Gastrocnemius medialis (tissue), 4 donors: ENCODE data around the gene GNG7.

Experiments used
- CTCF ChIP-seq, 5 experiments: fragments of 450-650 bp in 3 of 5; fragments of 200-600 bp in 2 of 5; sonication (generic) in 2 of 5; IDR thresholded peaks in 4 of 5; conservative IDR thresholded peaks in 1 of 5; 1 replicate in 4 of 5; 2 replicates in 1 of 5; pipeline ENCODE4 v1.5.1; 2016 to 2019; ENCODE audit warnings: antibody characterized with exemption in 5 of 5, mild to moderate bottlenecking in 3 of 5, moderate library complexity in 3 of 5
- POLR2A ChIP-seq, 2 donors: fragments of 450-650 bp; IDR thresholded peaks; one replicate each; pipeline ENCODE4 v1.6.1; 2017; ENCODE audit warnings: antibody characterized with exemption in 2 of 2, mild to moderate bottlenecking in 2 of 2, moderate library complexity in 2 of 2

GRCh38 chr19:2468596-2468995 lies 233.9 kb downstream of the GNG7 start:
- TF ChIP-seq CTCF (IDR thresholded peaks at IDR 0.05 in 4 of 5, conservative IDR thresholded peaks at IDR 0.05 in 1 of 5): no peak
- no peak for TF ChIP-seq POLR2A (IDR thresholded peaks at IDR 0.05)
